ENCODE measurements around the gene ANKRD17. TPM values are rescaled to one million over a fixed set of nuclear protein-coding genes. Genes with fewer than 3 reads are reported as not detected.

The ANKRD17 gene
- total RNA-seq, 1 donor from 2014 or later = 91.9 TPM

- Mint-ChIP-seq H3K27me3 (ENCODE audit: low read depth, unreplicated experiment) (no peaks in the 10 kb centered on the region), H3K4me1 (ENCODE audit: low read depth, unreplicated experiment) (no peaks in the 10 kb centered on the region), H3K9me3 (ENCODE audit: unreplicated experiment) (peaks cover 4% of the 10 kb centered on the region), H3K27ac (ENCODE audit: unreplicated experiment) (no peak overlapping the region), H3K4me3 (ENCODE audit: unreplicated experiment) (no peak overlapping the region), H3K36me3 (ENCODE audit: low read depth, unreplicated experiment) (peaks cover 31% of the 10 kb centered on the region)
- H3K4me2 ChIP-seq (ENCODE audit: low read length) = no peak overlapping the region
- H3K27me3 ChIP-seq (ENCODE audit: insufficient read depth, low read length) = no peaks in the 10 kb centered on the region
- no peak for TF ChIP-seq EZH2 (IDR thresholded peaks at IDR 0.05; ENCODE audit: insufficient read depth, low read length)
- TF ChIP-seq CTCF (IDR thresholded peaks at IDR 0.05; ENCODE audit: insufficient read depth, low read depth, low read length) = no peak
- H3K27ac ChIP-seq (ENCODE audit: low read depth, low read length) = no peak overlapping the region
- no peaks in the 10 kb centered on the region for H3K4me1 ChIP-seq (ENCODE audit: insufficient read depth, low read length)
- H2AFZ ChIP-seq (ENCODE audit: low read depth, low read length) = no peak overlapping the region
- DNase-seq (ENCODE audit: low read depth) (no peak), FAIRE-seq (no peak)
- no peaks in the 10 kb centered on the region for H4K20me1 ChIP-seq (ENCODE audit: insufficient read depth, low read length)
- H3K9ac ChIP-seq (ENCODE audit: low read length) = no peak overlapping the region
- no peak overlapping the region for H3K4me3 ChIP-seq (ENCODE audit: insufficient read depth, low read depth, low read length)
- H3K36me3 ChIP-seq (ENCODE audit: insufficient read depth, low read length) = no peaks in the 10 kb centered on the region
- no peaks in the 10 kb centered on the region for H3K9me3 ChIP-seq (ENCODE audit: insufficient read depth, low read depth, low read length)
- no peaks in the 10 kb centered on the region for H3K79me2 ChIP-seq (ENCODE audit: insufficient read depth, low read length)
Observed at GRCh38 chr4:73281982-73282381, 23.4 kb upstream of the ANKRD17 start.

GRCh38 chr4:73281396-73281795 lies 22.8 kb upstream of the ANKRD17 start:
- FAIRE-seq (no peak), DNase-seq (ENCODE audit: low read depth) (no peak)
- no peaks in the 10 kb centered on the region for H3K9me3 ChIP-seq (ENCODE audit: insufficient read depth, low read depth, low read length)
- Mint-ChIP-seq H3K36me3 (ENCODE audit: low read depth, unreplicated experiment) (peaks cover 32% of the 10 kb centered on the region), H3K4me3 (ENCODE audit: unreplicated experiment) (no peak overlapping the region), H3K4me1 (ENCODE audit: low read depth, unreplicated experiment) (no peaks in the 10 kb centered on the region), H3K27ac (ENCODE audit: unreplicated experiment) (no peak overlapping the region), H3K9me3 (ENCODE audit: unreplicated experiment) (peaks cover 5% of the 10 kb centered on the region), H3K27me3 (ENCODE audit: low read depth, unreplicated experiment) (no peaks in the 10 kb centered on the region)
- H2AFZ ChIP-seq (ENCODE audit: low read depth, low read length) = no peak overlapping the region
- no peak overlapping the region for H3K27ac ChIP-seq (ENCODE audit: low read depth, low read length)
- TF ChIP-seq EZH2 (IDR thresholded peaks at IDR 0.05; ENCODE audit: insufficient read depth, low read length) (no peak), CTCF (IDR thresholded peaks at IDR 0.05; ENCODE audit: insufficient read depth, low read depth, low read length) (no peak)
- no peak overlapping the region for H3K4me3 ChIP-seq (ENCODE audit: insufficient read depth, low read depth, low read length)
- no peaks in the 10 kb centered on the region for H3K36me3 ChIP-seq (ENCODE audit: insufficient read depth, low read length)
- H3K79me2 ChIP-seq (ENCODE audit: insufficient read depth, low read length) = no peaks in the 10 kb centered on the region
- no peak overlapping the region for H3K4me2 ChIP-seq (ENCODE audit: low read length)
- no peaks in the 10 kb centered on the region for H3K4me1 ChIP-seq (ENCODE audit: insufficient read depth, low read length)
- no peaks in the 10 kb centered on the region for H3K27me3 ChIP-seq (ENCODE audit: insufficient read depth, low read length)
- no peak overlapping the region for H3K9ac ChIP-seq (ENCODE audit: low read length)
- H4K20me1 ChIP-seq (ENCODE audit: insufficient read depth, low read length) = no peaks in the 10 kb centered on the region

- H3K27me3 ChIP-seq (ENCODE audit: insufficient read depth, low read length) = no peaks in the 10 kb centered on the region
- H3K9me3 Mint-ChIP-seq (ENCODE audit: unreplicated experiment) = peaks cover 5% of the 10 kb centered on the region
- DNase-seq (ENCODE audit: low read depth) (no peak), FAIRE-seq (no peak)
- H3K4me1 ChIP-seq (ENCODE audit: insufficient read depth, low read length) = peaks cover 3% of the 10 kb centered on the region
- H3K27ac Mint-ChIP-seq (ENCODE audit: unreplicated experiment) = no peak overlapping the region
- no peak overlapping the region for H3K9ac ChIP-seq (ENCODE audit: low read length)
- no peaks in the 10 kb centered on the region for H3K36me3 ChIP-seq (ENCODE audit: insufficient read depth, low read length)
- no peaks in the 10 kb centered on the region for H4K20me1 ChIP-seq (ENCODE audit: insufficient read depth, low read length)
- no peak overlapping the region for H3K4me2 ChIP-seq (ENCODE audit: low read length)
- H3K27ac ChIP-seq (ENCODE audit: low read depth, low read length) = no peak overlapping the region
- peaks cover 10% of the 10 kb centered on the region for H3K4me1 Mint-ChIP-seq (ENCODE audit: low read depth, unreplicated experiment)
- TF ChIP-seq EZH2 (IDR thresholded peaks at IDR 0.05; ENCODE audit: insufficient read depth, low read length) = no peak
- TF ChIP-seq CTCF (IDR thresholded peaks at IDR 0.05; ENCODE audit: insufficient read depth, low read depth, low read length) = no peak
- no peaks in the 10 kb centered on the region for H3K27me3 Mint-ChIP-seq (ENCODE audit: low read depth, unreplicated experiment)
- no peak overlapping the region for H3K4me3 ChIP-seq (ENCODE audit: insufficient read depth, low read depth, low read length)
- H3K4me3 Mint-ChIP-seq (ENCODE audit: unreplicated experiment) = no peak overlapping the region
- no peak overlapping the region for H2AFZ ChIP-seq (ENCODE audit: low read depth, low read length)
- H3K79me2 ChIP-seq (ENCODE audit: insufficient read depth, low read length) = no peaks in the 10 kb centered on the region
- H3K36me3 Mint-ChIP-seq (ENCODE audit: low read depth, unreplicated experiment) = peaks cover 12% of the 10 kb centered on the region
- no peaks in the 10 kb centered on the region for H3K9me3 ChIP-seq (ENCODE audit: insufficient read depth, low read depth, low read length)
Observed at GRCh38 chr4:73277201-73277600, 18.6 kb upstream of the ANKRD17 start.
